HG03520 (cell line): ENCODE measurements around the gene APOL3.
"Not testable (repeated sequence)": the region's sequence is repeated elsewhere in the genome, so short reads cannot be mapped to it uniquely, and the experiment has no call there.

Experiments used
- ATAC-seq: cut with Tn5 transposase; IDR thresholded peaks from one replicate; pipeline ENCODE4 v1.9.1; 2021; ENCODE audit warnings: mild to moderate bottlenecking, moderate library complexity; ENCODE audit not compliant: unreplicated experiment

The APOL3 gene

GRCh38 chr22:36193577-36193976 lies 33.0 kb upstream of the APOL3 start:
- ATAC-seq, result no peak

GRCh38 chr22:36193171-36193570 lies 32.6 kb upstream of the APOL3 start:
- no peak for ATAC-seq

- ATAC-seq, result no peak
These were observed 32.0 kb upstream of the APOL3 start for GRCh38 chr22:36192542-36192941.

- ATAC-seq, result no peak
These were observed 30.7 kb upstream of the APOL3 start for GRCh38 chr22:36191106-36191836.

- ATAC-seq, result not testable (repeated sequence)
These were observed 27.3 kb upstream of the APOL3 start for GRCh38 chr22:36187862-36188261.

GRCh38 chr22:36185828-36186624 lies 25.5 kb upstream of the APOL3 start:
- no peak for ATAC-seq

- ATAC-seq, result no peak
These were observed 24.0 kb upstream of the APOL3 start for GRCh38 chr22:36184433-36185025.

- no peak for ATAC-seq
These were observed 22.9 kb upstream of the APOL3 start for GRCh38 chr22:36183446-36183845.

- ATAC-seq, result no peak
These were observed 22.3 kb upstream of the APOL3 start for GRCh38 chr22:36182857-36183256.

- ATAC-seq, result no peak
These were observed 21.5 kb upstream of the APOL3 start for GRCh38 chr22:36182056-36182455.

GRCh38 chr22:36180928-36181327 lies 20.4 kb upstream of the APOL3 start:
- ATAC-seq, result no peak

GRCh38 chr22:36180038-36180880 lies 19.7 kb upstream of the APOL3 start:
- ATAC-seq, result no peak

- no peak for ATAC-seq
These were observed 16.6 kb upstream of the APOL3 start for GRCh38 chr22:36177160-36177559.

- no peak for ATAC-seq
These were observed 15.3 kb upstream of the APOL3 start for GRCh38 chr22:36175892-36176291.

- ATAC-seq, result no peak
These were observed 11.4 kb upstream of the APOL3 start for GRCh38 chr22:36171941-36172340.

- ATAC-seq, result no peak
These were observed 6.1 kb upstream of the APOL3 start for GRCh38 chr22:36166518-36167220.

- no peak for ATAC-seq
These were observed 5.5 kb upstream of the APOL3 start for GRCh38 chr22:36166086-36166485.

GRCh38 chr22:36165141-36165540 lies 4.6 kb upstream of the APOL3 start:
- no peak for ATAC-seq

- ATAC-seq, result no peak
These were observed 4.1 kb upstream of the APOL3 start for GRCh38 chr22:36164621-36165020.

- ATAC-seq, result no peak
These were observed 2.9 kb upstream of the APOL3 start for GRCh38 chr22:36163497-36163896.
